Gastrocnemius medialis (tissue), 4 donors: ENCODE measurements around the gene CACNA1A.

ENCODE experiments used
- POLR2A ChIP-seq, 2 donors: fragments of 450-650 bp; IDR thresholded peaks; one replicate each; pipeline ENCODE4 v1.6.1; 2017; ENCODE audit warnings: antibody characterized with exemption in 2 of 2, mild to moderate bottlenecking in 2 of 2, moderate library complexity in 2 of 2
- TF ChIP-seq, protein P1 (sequence below), 5 experiments: fragments of 450-650 bp in 3 of 5; fragments of 200-600 bp in 2 of 5; sonication (generic) in 2 of 5; IDR thresholded peaks in 4 of 5; conservative IDR thresholded peaks in 1 of 5; 1 replicate in 4 of 5; 2 replicates in 1 of 5; pipeline ENCODE4 v1.5.1; 2016 to 2019; ENCODE audit warnings: antibody characterized with exemption in 5 of 5, mild to moderate bottlenecking in 3 of 5, moderate library complexity in 3 of 5

- TF ChIP-seq, protein P1, sequence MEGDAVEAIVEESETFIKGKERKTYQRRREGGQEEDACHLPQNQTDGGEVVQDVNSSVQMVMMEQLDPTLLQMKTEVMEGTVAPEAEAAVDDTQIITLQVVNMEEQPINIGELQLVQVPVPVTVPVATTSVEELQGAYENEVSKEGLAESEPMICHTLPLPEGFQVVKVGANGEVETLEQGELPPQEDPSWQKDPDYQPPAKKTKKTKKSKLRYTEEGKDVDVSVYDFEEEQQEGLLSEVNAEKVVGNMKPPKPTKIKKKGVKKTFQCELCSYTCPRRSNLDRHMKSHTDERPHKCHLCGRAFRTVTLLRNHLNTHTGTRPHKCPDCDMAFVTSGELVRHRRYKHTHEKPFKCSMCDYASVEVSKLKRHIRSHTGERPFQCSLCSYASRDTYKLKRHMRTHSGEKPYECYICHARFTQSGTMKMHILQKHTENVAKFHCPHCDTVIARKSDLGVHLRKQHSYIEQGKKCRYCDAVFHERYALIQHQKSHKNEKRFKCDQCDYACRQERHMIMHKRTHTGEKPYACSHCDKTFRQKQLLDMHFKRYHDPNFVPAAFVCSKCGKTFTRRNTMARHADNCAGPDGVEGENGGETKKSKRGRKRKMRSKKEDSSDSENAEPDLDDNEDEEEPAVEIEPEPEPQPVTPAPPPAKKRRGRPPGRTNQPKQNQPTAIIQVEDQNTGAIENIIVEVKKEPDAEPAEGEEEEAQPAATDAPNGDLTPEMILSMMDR (IDR thresholded peaks at IDR 0.05 in 4 of 5, conservative IDR thresholded peaks at IDR 0.05 in 1 of 5), result no peak
- TF ChIP-seq POLR2A (IDR thresholded peaks at IDR 0.05), result no peak
These were observed 176.5 kb downstream of the CACNA1A start for GRCh38 chr19:13329766-13330165.
